Bronchial epithelial cell (primary cell): ENCODE measurements around the gene ILDR1. TPM values are rescaled to one million over a fixed set of nuclear protein-coding genes. Genes with fewer than 3 reads are reported as not detected.
"Not testable (repeated sequence)": the region's sequence is repeated elsewhere in the genome, so short reads cannot be mapped to it uniquely, and the experiment has no call there.

Experiments used
- DNase-seq: peaks from one replicate; pipeline ENCODE4 v3.0.0-alpha.2; 2010; ENCODE audit warnings: low read depth
- FAIRE-seq: peaks from 2 replicates; lab custom pipeline; 2011; peaks lifted over from hg19 to GRCh38; lab: Jason Lieb, UNC
- H3K27me3 ChIP-seq: 2 replicates; pipeline ENCODE4 v1.5.1; 2011; ENCODE audit warnings: low read length; ENCODE audit not compliant: control insufficient read depth, insufficient read depth
- H3K36me3 ChIP-seq: 2 replicates; pipeline ENCODE4 v1.5.1; 2011; ENCODE audit warnings: low read length; ENCODE audit not compliant: control insufficient read depth, insufficient read depth
- H3K4me3 ChIP-seq: 2 replicates; pipeline ENCODE4 v1.5.1; 2011; ENCODE audit warnings: mild to moderate bottlenecking, low read depth, low read length, control low read depth
- CTCF ChIP-seq: IDR thresholded peaks from 2 replicates; pipeline ENCODE4 v1.5.1; 2011; ENCODE audit warnings: mild to moderate bottlenecking, moderate library complexity, low read length, control low read depth, inconsistent platforms; ENCODE audit not compliant: insufficient read depth, severe bottlenecking
- total RNA-seq: library from RNA; depleted of rRNA; stranded (reverse); fragments of >200 nt; gene quantifications from 2 replicates; pipeline ENCODE4 v1.2.1, GENCODE V29; 2014

ILDR1 gene
- total RNA-seq, 1 donor from 2014 or later = 1.6 TPM

- H3K4me3 ChIP-seq = no peak overlapping the region
- no peaks in the 10 kb centered on the region for H3K27me3 ChIP-seq
- FAIRE-seq (no peak), DNase-seq (peak; percentile 51)
- TF ChIP-seq CTCF = no peak
- no peaks in the 10 kb centered on the region for H3K36me3 ChIP-seq
Observed at GRCh38 chr3:121948641-121949040, 73.4 kb downstream of the ILDR1 start.

DNA sequence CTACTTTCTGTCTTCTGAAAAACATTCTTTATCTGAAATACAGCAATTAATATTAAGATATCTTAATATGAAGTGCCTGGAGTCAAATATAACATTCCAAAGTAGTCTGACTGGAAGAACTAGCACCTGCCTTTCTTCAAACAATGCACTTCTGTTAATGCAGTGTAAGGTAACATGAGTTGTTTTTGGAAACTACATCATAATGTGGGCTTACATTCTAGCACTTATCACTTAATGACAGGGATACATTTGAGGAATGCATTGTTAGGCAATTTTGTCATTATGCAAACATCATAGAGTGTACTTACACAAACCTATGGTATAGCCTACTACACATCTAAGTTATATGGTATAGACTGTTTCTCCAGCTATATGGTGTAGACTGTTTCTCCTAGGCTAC, 78.6 kb downstream of the ILDR1 start:
- no peaks in the 10 kb centered on the region for H3K36me3 ChIP-seq
- H3K27me3 ChIP-seq = no peaks in the 10 kb centered on the region
- H3K4me3 ChIP-seq = no peak overlapping the region
- DNase-seq (peak; percentile 67), FAIRE-seq (no peak)
- TF ChIP-seq CTCF = no peak

DNA sequence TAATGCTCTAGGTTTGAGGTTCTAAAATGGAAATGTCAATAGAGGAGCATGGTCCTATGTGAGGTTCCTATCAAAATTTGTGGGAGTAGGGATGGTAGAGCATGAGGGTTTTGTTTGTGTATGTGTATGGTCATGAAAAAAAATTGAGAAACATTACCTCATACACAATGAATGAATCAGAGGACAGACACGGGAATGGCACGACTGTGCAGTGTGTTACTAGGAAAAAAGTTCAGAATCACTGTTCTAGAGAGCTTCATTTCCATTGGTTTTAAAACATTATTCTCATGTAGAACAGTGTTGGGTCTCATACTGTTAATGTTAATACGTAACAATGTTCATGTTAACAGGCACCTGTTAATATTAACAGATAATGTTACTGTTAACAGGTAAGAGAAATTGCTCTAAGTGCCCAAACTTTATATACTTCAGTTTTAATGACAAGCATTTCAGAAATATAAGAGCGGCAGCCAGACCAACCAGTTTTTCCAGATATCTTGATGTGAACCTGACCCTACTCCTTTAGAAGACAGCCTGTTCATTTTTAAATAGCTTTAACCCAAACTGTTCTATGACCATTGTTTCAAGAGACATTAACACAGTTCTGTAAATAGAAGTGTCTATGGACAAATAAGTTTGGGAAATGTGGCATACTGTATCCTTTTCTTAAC, 79.8 kb downstream of the ILDR1 start:
- Histone ChIP-seq H3K36me3 (no peaks in the 10 kb centered on the region), H3K4me3 (no peak overlapping the region), H3K27me3 (no peaks in the 10 kb centered on the region)
- peak; percentile 68 for FAIRE-seq
- no peak for TF ChIP-seq CTCF
- DNase-seq = peak; percentile 89

DNA sequence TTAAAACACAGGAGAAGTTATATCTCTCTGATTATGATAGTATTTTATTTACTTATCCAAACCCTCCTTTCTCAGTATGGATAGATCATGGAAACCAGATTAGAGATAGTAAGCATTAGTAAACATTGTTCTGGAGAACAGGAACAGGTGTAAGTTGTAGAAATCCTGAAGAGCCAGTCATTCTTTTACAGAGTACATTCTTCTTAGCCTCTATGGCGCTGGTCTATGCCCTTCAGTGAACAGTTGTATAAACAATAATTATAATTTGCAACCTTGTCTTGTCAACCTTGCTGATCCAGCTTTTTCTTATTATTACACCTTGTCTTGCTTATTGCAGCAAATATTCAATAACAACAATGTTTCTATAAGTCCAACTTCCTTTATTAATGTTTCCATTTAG, 80.5 kb downstream of the ILDR1 start:
- Histone ChIP-seq H3K27me3 (no peaks in the 10 kb centered on the region), H3K36me3 (no peaks in the 10 kb centered on the region), H3K4me3 (no peak overlapping the region)
- FAIRE-seq (no peak), DNase-seq (no peak)
- no peak for TF ChIP-seq CTCF

DNA sequence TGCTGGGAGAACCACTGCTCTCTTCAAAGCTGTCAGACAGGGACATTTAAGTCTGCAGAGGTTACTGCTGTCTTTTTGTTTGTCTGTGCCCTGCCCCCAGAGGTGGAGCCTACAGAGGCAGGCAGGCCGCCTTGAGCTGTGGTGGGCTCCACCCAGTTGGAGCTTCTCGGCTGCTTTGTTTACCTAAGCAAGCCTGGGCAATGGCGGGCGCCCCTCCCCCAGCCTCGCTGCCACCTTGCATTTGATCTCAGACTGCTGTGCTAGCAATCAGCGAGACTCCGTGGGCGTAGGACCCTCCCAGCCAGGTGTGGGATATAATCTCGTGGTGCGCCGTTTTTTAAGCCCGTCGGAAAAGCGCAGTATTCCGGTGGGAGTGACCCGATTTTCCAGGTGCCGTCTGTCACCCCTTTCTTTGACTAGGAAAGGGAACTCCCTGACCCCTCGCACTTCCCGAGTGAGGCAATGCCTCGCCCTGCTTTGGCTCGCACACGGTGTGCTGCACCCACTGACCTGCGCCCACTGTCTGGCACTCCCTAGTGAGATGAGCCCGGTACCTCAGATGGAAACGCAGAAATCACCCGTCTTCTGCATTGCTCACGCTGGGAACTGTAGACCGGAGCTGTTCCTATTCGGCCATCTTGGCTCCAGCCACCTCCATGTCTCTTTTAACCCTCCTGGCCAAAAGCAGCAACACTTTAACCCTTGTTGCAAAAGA, 83.7 kb downstream of the ILDR1 start:
- H3K27me3 ChIP-seq, H3K4me3 ChIP-seq, DNase-seq, H3K36me3 ChIP-seq, FAIRE-seq: not testable (repeated sequence)

Other genes with a start within 250 kb of the ILDR1 start
- 25.6 and 34.0 TPM in 2 replicates for gene IQCB1, start 187.2 kb downstream of the ILDR1 start, total RNA-seq
- gene EAF2, start 187.0 kb downstream of the ILDR1 start, total RNA-seq = 5.6 and 7.9 TPM in 2 replicates
- gene SLC15A2, start 127.8 kb downstream of the ILDR1 start, total RNA-seq = 2.6 and 2.8 TPM in 2 replicates
- gene CD86, start 33.1 kb upstream of the ILDR1 start, total RNA-seq = 0.26 TPM in 1 of 2 replicates, not detected in the other
- gene CASR, start 161.4 kb upstream of the ILDR1 start, total RNA-seq = not detected in 2 replicates